ENCODE measurements around the gene GPR143.

- TF ChIP-seq CTCF (IDR thresholded peaks at IDR 0.05 in 2 of 3, conservative IDR thresholded peaks at IDR 0.05 in 1 of 3; ENCODE audit: borderline replicate concordance in 1 of 3, insufficient read depth in 1 of 3, low read depth in 2 of 3, low read length in 2 of 3) = no peak
- no peak for TF ChIP-seq RAD21 (IDR thresholded peaks at IDR 0.05; ENCODE audit: low read depth)
These were observed 58.2 kb downstream of the GPR143 start for GRCh38 chrX:9707306-9708033.
